Activated naive CD4-positive, alpha-beta T cell treated with anti-CD3 and anti-CD28 coated beads, Interleukin-2, amount 50 U/mL, for 16 hours (primary cell): ENCODE data around the gene DAAM2.

Source experiments
- DNase-seq: peaks from one replicate; pipeline ENCODE4 v3.0.0-alpha.2; 2020

DAAM2 gene

DNA sequence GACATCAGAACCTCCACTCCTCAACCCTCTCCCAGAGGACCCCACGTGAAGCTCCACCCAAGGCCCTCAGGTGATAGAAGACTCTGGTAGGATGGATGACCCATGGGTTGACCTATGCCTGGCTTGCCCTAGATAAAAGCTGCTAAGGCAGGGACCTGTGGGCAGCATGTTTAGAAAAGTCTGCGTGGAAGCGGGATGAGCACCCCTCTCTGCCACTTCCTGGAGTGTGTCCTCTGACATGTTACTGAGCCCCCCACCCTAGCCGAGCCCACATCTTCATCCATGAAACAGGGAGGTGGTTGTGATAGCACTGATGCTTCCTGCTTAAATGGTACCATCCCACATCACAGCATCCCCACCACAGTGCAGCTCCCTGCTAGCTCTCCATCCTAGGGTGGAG lies 120.3 kb downstream of the DAAM2 start:
- no peak for DNase-seq

DNA sequence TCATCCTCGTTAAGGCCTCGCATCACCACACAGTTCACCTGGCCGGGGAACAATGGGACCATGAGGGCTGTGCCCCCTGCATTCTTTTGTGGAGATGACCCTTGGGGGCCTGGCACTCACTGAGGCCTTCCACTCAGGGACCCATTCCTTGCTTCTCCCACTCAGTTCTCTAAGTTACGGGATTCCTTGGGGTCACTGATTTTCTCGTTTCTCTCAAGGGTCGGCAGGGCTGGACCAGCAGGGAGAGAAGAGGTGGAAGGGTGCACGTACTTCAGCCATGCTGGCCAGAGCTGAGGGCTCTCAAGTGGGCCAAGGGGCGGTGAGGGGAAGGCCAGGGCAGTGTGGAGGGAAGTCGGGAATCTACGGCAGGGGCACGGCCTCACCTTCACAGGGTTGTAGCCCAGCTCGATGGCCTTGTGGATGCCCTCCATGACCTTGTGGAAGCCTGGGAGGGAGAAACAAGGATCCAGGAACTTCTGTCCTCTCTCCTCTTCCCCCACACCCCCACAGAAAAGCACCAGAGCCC lies 121.3 kb downstream of the DAAM2 start:
- no peak for DNase-seq

- no peak for DNase-seq
Measured at GRCh38 chr6:39914239-39914638, 122.1 kb downstream of the DAAM2 start.

- DNase-seq = no peak
Measured at GRCh38 chr6:39915866-39916265, 123.7 kb downstream of the DAAM2 start.

DNA sequence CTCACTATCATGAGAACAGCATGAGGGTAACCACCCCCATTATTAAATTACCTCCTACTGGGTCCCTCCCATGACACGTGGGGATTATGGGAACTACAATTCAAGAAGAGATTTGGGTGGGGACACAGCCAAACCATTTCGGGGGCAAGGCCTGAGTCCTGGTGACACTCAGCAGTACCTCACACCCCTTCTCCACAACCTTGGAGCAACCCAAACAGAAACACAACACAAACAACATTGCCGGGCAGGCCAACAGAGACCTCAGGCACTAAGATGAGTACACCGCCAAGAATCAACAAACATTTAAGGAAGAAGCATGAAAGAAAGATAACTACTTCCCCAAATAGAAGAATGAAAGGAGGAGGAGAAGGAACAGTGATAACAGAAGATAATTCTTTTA lies 125.2 kb downstream of the DAAM2 start:
- DNase-seq = no peak

- no peak for DNase-seq
Measured at GRCh38 chr6:39917981-39918380, 125.8 kb downstream of the DAAM2 start.

GRCh38 chr6:39918831-39919230 lies 126.7 kb downstream of the DAAM2 start:
- DNase-seq = no peak

- no peak for DNase-seq
Measured at GRCh38 chr6:39920157-39920556, 128.0 kb downstream of the DAAM2 start.

DNA sequence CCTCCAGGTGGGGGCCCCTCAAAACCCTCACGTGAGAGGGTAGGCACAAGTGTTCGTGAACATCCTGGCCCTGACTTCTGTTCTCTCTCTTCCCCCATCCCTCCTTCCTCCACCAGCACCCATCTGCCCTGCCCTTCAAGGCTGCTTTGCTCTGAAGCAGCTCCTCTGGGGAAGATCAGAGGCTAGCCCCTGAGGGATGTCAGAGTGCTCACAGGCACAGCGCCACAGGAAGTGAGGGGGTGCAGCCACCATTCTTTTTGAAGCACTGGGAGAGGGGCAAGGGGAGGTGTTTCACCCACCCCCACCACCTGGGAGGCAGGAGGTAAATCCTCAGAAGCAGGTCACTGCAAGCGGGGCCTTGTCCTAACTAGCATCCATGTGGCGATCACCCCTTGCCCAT lies 130.6 kb downstream of the DAAM2 start:
- DNase-seq = no peak

DNA sequence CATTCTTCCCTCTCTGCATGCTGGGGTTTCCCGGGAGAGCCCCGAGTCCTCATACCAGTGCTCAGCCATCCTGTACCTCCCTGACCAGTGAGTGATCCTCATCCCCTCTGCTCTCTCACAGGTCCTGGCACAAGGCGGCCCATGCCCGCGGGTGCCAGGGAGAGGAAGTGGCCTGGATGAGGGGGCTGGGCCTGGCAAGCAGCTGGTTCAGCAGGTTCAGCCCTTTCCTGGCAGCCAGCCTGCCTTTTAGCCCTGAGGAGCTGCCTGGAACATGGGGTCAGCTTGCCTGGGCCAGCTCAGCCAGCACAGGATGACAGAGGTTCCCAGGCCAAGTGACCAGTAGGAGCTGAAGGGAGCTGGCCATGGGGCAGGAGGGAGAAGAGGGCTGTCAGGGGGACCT lies 131.2 kb downstream of the DAAM2 start:
- DNase-seq = no peak

DNA sequence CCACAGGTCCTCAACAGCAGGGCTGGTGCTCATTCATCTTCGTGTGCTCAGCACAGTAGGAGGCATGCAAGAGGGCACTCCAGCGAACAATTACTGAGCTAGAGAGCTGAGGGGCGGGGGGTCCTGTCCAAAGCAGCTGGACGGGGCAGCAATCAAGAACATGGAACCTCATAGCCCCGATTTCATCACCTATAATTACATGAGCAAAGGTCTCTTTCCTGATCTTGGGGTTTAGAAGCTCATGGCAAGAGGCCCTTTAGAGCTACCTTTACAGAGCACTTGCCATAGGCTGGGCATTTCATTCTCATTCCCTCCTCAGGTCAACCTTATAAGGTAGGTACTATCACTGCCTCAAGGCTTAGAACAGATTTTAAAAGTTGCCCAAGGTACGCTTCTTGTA lies 131.7 kb downstream of the DAAM2 start:
- DNase-seq = no peak

- DNase-seq = no peak
Measured at GRCh38 chr6:39924283-39924682, 132.1 kb downstream of the DAAM2 start.

DNA sequence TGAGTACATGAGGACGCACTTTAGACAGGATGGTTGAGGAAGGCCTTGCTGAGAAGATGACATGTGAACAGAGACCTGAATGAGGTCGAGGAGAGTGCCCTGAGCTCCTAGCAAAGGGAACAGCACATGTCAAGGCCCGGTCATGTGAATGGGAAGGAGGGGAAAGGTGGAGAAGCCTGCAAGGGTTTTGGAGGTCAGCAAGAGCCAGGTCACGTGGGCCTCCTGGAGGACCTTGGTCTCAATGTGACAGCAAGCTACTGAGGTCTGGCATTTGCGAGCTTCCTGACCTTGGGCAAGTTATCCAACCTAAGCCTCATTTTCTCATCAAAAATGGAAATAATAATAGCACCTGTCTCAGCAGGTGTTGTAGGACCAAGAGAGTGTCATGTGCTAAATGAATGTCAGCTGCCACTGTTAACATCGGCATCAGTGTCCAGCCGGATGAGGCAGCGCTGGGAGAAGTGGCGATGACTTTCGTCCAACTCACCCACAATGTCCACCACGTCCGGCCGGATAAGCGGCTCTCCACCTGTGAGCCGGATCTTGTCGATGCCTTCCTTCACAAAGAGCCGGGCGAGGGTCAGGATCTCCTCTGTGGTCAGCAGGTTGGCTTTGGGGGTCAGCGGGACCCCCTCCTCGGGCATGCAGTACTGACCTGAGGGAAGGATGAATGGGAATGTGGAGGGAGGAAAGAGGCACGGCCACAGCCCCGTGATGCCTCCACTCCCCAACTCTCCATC lies 133.2 kb downstream of the DAAM2 start:
- DNase-seq = no peak

DNA sequence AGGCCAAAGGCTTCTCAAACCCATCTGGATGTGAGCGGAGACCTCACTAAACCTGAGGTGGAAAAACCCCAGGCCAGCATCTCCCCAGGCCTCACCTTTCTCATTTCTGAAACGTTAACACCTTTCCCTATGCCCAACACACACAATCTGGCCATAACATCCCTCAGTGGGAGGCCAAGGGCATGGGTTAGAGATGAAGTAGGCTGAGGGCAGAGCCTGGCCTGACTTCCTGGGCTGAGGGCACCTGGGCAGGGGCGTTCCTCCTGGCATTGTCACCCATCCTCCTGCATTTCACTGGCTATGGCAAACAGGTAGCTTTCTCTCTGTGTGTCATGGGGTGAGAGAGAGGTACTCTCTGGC lies 133.7 kb downstream of the DAAM2 start:
- DNase-seq = no peak

DNA sequence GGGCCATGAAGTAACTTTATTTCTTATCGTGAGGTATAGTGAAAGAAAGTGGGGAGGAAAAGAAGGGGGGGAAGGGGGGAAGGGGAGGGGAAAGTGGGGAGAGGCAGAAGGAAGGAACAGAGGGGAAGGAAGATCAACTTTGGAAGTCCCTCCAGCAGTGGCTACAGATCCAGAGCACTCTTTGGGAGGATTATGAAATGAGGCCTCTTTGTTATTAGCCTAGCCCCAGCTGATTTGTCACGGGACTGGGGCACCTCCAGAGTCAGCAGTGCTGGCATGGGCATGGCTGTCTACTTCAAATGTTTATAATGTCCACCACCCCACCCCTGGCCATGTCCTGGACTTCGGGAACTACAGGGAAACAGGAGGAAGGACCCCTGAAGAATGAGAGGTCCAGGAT lies 134.5 kb downstream of the DAAM2 start:
- DNase-seq = no peak

DNA sequence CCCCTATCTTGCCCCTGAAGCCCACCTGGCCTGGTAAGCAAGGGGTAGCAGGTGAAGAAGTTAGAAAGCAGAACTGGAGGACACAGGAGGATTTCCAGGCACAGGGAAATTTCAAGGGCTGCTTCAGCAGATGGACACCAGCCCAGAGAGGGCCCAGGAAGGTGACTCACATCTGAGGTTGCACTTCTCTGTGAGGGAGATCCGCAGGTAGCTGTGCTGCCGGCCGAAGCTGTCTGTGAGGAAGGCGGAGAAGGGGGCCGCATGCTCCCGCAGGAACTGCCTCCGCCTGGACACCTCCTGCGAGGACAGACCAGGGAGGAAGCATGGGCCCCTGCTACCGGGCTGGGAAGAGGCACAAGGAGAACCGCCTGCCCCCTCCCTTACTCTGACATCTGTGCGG lies 135.0 kb downstream of the DAAM2 start:
- DNase-seq = no peak

DNA sequence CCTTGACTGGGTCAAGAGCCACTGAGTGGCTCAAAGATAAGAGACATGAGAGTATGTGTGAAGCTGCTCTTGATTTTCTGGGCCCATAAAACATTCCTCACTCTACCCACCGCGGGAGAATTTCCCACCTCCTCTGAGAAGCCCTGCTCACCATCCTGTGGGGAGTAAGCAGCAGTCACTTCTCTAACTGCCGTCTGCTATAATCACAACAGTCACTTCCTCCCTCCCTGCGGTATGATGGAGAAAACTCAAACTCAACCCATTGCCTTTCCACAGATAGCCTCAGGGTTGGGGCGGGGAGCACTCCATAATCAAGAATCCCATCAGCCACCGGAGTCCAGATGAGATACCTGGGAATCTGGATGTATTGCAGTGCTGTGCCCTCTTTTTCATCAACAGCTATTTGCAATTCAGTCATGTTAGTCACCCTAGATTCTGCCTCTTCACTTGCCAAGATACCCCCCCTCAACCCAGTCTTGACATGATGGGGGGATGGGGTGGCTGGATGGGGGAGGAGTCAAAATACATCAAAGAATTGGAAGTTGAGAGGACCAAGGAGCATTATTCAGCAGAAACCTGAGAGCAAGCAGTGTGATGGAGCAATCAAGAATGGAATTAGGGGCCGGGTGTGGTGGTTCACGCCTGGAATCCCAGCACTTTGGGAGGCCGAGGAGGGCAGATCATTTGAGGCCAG lies 137.0 kb downstream of the DAAM2 start:
- no peak for DNase-seq

- DNase-seq = no peak
Measured at GRCh38 chr6:39929733-39930461, 137.7 kb downstream of the DAAM2 start.

DNA sequence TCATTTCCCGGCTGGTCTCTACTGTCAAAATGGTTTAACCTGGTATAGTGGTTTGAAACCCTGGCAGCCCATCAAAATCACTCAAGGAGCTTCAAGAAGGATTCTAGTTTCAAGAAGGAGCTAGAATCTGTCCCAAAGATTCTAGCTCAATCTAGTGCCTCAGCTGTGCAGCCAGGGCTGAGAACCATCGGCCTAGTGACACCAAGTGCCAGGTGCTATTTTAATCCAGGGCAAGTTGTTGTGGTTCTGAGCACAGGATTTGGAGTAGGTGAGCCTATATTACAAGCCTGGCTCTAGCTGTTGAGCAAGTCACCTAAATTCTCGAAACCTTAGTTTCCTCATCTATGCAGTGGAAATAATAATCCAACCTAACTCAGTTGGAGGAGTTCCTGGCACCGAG lies 138.4 kb downstream of the DAAM2 start:
- DNase-seq = no peak

DNA sequence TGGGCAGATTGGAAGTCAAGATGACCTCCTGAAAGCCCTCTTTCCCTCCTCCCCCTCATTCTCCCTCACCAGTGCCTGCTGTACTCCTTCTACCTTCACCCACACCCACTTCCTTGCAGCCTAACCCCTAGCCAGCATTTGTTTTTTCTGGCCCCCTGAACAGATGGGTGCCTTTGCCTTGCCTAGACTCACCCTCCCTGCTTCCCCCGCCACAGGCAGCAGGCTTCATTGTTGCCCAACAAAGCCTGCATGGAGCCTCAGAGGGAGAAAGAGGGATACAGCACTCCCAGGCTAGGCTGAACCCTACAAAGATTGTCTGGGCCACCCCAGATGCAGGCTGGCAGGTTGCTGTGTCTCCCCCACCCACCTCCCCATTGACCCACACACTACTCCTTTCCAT lies 139.4 kb downstream of the DAAM2 start:
- DNase-seq = no peak

DNA sequence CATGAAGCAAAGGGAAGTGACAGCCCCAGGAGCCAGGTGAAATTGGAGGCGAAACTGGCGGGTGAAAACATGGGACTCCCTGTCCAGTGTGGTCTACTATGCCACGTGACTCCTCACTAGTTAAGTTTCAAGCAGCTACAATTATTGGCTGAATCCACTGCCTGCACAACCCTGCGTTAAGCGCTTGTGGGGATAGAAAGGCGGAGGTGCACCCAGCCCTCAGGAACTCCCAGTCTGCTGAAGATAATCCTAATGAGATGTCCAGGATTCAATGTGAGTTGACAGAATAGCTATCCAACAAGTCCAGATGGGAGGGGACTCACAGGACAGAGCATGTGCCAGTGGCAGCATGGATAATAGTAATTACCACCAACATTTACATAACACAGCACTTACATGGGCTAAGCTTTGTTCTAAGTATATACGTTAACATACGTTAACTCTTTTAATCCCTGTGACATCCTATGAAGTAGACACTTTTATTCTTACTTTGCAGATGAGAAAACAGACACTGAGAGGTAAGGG lies 140.3 kb downstream of the DAAM2 start:
- DNase-seq = no peak

DNA sequence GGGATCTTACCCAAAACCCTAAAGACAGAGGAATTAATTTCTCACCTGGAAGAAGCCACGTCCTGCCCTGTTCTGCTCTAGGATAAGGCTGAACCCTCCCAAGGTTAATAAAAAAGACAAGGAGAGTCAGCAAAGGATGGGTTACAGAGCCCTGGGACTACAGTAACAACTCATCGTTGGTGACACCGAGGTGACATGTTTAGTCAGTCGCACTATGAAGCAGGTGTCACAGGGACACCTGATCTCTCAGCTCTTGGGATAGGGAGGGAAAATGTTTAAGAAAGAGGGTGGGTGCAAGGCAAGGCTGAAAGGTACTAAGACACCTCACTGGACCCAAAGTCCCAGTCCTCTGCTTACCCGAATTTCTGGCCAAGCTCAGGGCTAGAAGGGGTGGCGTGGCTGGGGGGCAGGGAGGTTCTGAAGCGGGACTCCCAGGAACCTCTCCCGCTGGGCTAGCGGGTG lies 141.5 kb downstream of the DAAM2 start:
- no peak for DNase-seq

- DNase-seq = peak; percentile 53
Measured at GRCh38 chr6:39934131-39934757, 142.1 kb downstream of the DAAM2 start, which contains the start of gene MOCS1. MOCS1 (minus strand) TSS chr6:39934462; CDS start chr6:39934417, 45 bp downstream.
